HG02938 (cell line): ENCODE measurements around the gene IL36G.
A peak's percentile ranks its signal among the peaks of the same experiment; 100 is the strongest.
"Not testable (repeated sequence)": the region's sequence is repeated elsewhere in the genome, so short reads cannot be mapped to it uniquely, and the experiment has no call there.

Experiments used
- ATAC-seq: cut with Tn5 transposase; IDR thresholded peaks from one replicate; pipeline ENCODE4 v1.9.1; 2021; ENCODE audit warnings: mild to moderate bottlenecking, moderate library complexity; ENCODE audit not compliant: unreplicated experiment

Gene IL36G

GRCh38 chr2:112977559-112978056 is at the start of gene IL36G:
Gene IL36G, plus strand, starts transcription at chr2:112978006. Its CDS starts 633 bp downstream, at chr2:112978639.
- no peak for ATAC-seq

- no peak for ATAC-seq
Measured at GRCh38 chr2:112933261-112933660, 44.5 kb upstream of the IL36G start.

DNA sequence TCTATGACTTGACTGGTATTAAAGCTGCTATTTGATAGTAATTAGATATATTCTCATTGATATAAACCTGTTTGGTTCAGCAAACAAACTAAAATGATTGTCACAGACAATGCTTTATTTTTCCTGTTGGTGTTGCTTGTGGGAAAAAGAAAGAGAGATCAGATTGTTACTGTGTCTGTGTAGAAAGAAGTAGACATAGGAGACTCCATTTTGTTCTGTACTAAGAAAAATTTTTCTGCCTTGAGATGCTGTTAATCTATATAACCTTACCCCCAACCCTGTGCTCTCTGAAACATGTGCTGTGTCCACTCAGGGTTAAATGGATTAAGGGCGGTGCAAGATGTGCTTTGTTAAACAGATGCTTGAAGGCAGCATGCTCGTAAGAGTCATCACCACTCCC is 43.7 kb upstream of the IL36G start:
- not testable (repeated sequence) for ATAC-seq

- no peak for ATAC-seq
Measured at GRCh38 chr2:112936927-112937232, 40.9 kb upstream of the IL36G start.

DNA sequence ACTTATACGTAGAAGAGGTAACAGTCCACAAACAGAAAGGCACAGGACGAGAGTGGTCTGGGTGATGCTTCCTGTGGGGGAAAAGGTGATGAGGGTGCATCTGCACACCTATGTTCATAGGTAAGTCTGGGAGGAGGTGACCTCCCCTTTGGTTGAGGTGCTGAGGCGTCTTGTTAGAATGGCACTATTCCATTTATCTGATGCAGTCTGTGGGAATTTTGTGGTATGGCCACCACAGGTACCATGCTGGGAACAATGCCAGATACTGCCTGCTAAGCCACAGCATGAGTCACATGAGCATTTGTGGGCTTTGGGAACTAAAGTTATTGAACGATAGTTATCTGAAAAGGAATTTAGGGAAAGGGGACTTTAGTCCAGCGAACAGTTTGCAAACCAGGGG is 38.9 kb upstream of the IL36G start:
- ATAC-seq = no peak

GRCh38 chr2:112939425-112939824 is 38.4 kb upstream of the IL36G start:
- ATAC-seq = no peak

GRCh38 chr2:112940859-112941625 is 36.8 kb upstream of the IL36G start:
- no peak for ATAC-seq

GRCh38 chr2:112941753-112942653 is 35.8 kb upstream of the IL36G start:
- peak; percentile 86 for ATAC-seq

GRCh38 chr2:112942654-112943002 is 35.2 kb upstream of the IL36G start:
- ATAC-seq = no peak

GRCh38 chr2:112944971-112945370 is 32.8 kb upstream of the IL36G start:
- ATAC-seq = no peak

DNA sequence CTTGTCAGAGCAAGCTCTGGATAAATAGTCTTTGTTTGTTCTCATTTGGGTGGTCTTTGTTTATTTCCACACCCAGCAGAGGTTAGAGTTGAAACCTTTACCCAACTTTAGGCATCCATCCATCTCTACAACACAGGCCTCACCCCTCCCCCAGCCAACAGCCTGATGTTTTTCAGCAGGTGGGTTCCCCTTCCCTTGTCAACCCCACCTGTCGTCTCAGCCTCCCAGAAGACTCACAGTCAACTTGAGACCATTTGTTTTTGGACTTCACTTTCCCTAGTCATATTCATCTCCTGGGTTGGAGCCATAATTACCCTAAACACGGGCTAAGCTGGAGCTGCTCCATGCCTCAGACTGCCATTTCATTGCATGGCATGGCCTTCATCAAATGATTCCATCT is 31.7 kb upstream of the IL36G start:
- ATAC-seq = no peak

- no peak for ATAC-seq
Measured at GRCh38 chr2:112947374-112947773, 30.4 kb upstream of the IL36G start.

DNA sequence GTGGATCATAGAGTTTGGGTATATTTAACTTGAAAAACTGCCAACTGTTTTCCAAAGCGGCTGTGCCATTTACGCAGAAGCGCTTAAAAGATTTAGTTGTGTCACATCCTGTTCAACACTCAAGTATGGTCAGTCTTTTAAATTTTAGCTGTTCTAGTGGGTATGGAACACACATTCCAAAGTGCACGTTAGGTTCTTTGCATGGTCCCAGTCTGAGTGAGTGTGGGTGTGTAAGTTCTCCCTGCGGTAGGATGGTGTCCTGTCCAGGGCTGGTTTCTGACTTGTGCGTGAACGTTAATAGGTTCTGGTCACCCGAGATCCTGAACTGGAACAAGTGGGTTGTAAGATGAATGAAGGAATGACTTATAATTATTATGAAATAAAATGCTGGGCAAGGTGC is 28.4 kb upstream of the IL36G start:
- ATAC-seq = no peak

DNA sequence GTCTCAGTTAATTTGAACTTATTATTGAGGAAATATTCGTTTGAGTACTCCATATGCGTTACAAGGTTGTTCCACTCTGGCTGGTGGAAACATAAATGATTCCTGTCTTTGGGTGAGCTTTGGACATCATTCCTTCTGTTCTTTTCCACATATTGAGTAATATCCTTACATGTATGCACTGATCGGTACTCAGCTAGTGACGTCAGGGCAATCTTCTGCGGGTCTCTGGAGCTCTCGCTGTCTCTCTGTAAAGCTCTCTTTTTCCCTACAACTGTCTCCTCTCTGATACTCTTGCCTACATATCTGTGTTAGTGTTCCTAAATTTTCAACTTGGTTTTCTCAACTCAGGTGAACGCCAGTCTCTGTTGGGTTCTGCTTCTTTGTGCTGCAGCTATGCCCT is 23.4 kb upstream of the IL36G start:
- ATAC-seq = no peak

GRCh38 chr2:112957511-112957910 is 20.3 kb upstream of the IL36G start:
- no peak for ATAC-seq

DNA sequence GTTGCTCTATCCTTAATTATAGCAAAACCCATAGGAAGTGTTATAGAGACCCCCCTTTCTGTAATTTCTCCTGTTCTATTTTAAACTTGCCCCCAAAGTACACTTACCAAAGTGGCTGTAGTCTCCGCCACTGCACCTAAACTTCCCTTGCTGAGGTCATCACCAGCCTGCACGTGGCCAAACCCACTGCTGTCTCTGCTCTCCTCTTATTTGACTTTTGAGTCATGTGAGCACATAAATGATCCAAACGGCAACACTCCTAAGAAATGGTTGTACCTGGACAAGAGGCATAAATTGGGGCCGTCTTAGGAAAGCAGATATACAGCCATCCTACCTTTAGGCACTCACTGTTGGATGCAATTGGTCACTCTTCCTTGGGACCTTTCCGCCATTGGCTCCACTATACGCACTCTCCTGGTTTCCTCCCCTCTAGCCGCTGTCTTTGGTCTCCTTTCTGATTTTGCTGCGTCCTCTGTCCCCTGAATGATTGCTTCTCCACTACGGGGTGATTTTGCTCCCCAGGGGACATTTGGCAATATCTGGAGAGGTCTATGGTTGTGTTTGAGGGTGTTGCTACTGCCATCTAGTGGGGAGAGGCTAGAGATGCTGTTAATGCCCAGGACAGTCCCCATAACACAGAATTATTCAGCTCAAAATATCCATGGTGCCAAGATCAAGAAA is 19.2 kb upstream of the IL36G start:
- ATAC-seq = peak; percentile 68

- no peak for ATAC-seq
Measured at GRCh38 chr2:112959109-112959812, 18.5 kb upstream of the IL36G start.

GRCh38 chr2:112960230-112960825 is 17.5 kb upstream of the IL36G start:
- no peak for ATAC-seq

- ATAC-seq = no peak
Measured at GRCh38 chr2:112962308-112963175, 15.3 kb upstream of the IL36G start.

DNA sequence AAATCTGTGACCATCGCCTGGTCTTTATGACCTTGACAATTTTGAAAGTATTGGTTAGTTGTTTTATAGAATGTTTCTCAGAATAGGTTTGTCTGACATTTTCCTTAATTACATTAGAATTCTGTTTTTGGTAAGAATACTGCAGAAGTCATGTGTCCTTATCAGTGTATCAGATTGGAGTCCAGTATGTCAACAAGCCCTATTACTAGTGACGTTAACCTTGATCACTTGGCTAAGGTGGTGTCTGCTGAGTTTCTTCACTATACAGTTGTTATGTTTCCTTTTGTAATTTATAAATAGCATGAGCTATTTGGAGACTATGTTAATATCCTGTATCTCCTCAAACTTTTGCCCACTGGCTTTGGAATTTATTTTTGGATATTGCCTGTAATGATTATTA is 10.8 kb upstream of the IL36G start:
- ATAC-seq = no peak
